ENCODE data around the gene ABHD6. TPM values are rescaled to one million over a fixed set of nuclear protein-coding genes. Genes with fewer than 3 reads are reported as not detected.

Gene ABHD6
- total RNA-seq, 1 experiment from 2014 or later, result 6.5 TPM

DNA sequence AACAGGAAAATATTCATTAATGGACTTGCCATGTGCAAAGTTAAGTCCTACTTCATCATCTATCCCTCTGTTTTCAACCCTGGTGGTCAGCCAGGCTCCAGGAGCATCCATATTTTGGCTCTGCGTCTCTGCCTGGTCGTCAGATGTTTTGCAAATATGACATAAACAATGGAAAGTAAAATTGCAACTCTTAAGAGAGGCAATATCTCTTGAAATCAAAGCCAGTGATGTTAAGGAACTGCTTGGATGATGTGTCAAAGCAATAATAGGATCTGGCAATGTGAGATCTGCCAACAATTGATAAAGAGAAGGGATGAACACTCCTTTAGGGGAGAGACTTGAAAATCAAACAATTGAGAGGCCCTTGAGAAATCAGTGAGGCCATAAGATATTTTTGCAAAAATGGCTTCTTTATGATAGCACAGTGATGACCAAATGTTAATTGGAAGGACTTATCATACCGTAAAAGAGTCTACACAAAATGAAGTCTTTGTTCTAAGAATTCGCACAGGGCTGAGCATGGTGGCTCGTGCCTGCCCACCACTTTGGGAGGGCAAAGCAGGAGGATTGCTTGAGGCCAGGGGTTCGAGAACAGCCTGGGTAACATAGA is 6.5 kb downstream of the ABHD6 start:
- no peaks in the 10 kb centered on the region for H3K9me3 ChIP-seq (ENCODE audit: insufficient read depth, low read depth)
- H3K27me3 ChIP-seq (ENCODE audit: insufficient read depth, low read depth), result no peaks in the 10 kb centered on the region
- POLR2A ChIA-PET (ENCODE audit: unreplicated experiment), result no interaction called here
- H3K4me2 ChIP-seq, result no peak overlapping the region
- DNase-seq, result no peak
- no peaks in the 10 kb centered on the region for H3K36me3 ChIP-seq (ENCODE audit: low read depth)
- peaks cover 8% of the 10 kb centered on the region; the same call in 1 of the 2 replicates for H3F3A ChIP-seq (ENCODE audit: insufficient read depth, low read depth)
- no peaks in the 10 kb centered on the region for H4K20me1 ChIP-seq (ENCODE audit: insufficient read depth)
- TF ChIP-seq, protein P1, sequence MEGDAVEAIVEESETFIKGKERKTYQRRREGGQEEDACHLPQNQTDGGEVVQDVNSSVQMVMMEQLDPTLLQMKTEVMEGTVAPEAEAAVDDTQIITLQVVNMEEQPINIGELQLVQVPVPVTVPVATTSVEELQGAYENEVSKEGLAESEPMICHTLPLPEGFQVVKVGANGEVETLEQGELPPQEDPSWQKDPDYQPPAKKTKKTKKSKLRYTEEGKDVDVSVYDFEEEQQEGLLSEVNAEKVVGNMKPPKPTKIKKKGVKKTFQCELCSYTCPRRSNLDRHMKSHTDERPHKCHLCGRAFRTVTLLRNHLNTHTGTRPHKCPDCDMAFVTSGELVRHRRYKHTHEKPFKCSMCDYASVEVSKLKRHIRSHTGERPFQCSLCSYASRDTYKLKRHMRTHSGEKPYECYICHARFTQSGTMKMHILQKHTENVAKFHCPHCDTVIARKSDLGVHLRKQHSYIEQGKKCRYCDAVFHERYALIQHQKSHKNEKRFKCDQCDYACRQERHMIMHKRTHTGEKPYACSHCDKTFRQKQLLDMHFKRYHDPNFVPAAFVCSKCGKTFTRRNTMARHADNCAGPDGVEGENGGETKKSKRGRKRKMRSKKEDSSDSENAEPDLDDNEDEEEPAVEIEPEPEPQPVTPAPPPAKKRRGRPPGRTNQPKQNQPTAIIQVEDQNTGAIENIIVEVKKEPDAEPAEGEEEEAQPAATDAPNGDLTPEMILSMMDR (conservative IDR thresholded peaks at IDR 0.05), result no peak
- TF ChIP-seq EZH2 (IDR thresholded peaks at IDR 0.05; ENCODE audit: low read depth), result no peak
- no peak overlapping the region for H3K27ac ChIP-seq
- intact Hi-C loops (cut with micrococcal nuclease; ENCODE audit: unreplicated experiment), result no loop called here
- H3K4me3 ChIP-seq, result no peak overlapping the region
- CTCF ChIA-PET, result no interaction called here
- no peaks in the 10 kb centered on the region for H3K9me2 ChIP-seq (ENCODE audit: insufficient read depth)
- H3K4me1 ChIP-seq (replicated peaks; ENCODE audit: insufficient read depth), result peaks cover 17% of the 10 kb centered on the region
- H3K79me2 ChIP-seq (ENCODE audit: low read depth), result peaks cover 12% of the 10 kb centered on the region; the same call in 1 of the 2 replicates
- H2AFZ ChIP-seq, result no peak overlapping the region
- no TSS peak for BruUV-seq (replicated peaks)

DNA sequence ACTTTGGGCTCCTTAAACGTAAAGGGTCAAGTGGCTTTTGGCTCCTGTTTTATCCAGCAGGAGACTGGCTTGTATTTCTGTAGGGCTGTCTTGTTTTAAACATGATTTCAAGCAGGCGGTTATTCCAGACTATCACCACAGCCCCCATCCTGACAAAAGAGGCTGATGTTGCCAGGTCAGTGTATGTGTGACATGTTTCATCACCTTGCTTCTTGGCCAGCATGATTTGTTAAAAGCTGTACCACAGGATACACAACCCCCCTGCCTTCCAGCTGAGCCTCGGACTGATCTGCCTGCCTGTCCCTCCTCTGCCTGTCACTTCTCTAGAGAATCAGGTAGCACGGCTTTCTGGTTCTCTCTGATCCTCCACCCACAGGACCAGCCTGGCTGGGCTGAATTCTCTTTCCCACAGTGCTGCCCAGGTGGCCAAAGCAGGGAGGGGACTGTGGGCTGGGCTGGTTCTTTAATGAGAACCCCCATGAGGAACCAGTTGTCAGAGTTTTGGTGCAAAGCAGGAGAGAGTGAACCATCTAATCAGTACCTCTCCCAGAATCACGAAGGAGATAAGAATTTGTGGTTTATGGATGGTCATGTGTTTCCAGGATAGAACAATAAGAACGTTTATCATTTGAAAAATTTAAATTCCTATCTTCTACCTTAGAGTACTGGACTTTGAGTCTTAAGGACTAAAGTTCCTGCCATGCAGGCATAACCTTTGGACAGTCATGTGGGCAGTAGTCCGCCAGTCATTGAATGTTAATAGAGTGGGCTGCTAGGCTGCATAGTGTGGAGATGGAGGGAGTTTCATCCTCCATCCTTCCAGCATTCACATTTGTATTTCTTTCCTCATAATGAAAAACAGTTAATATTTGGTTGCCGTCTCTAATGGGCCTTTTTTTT is 8.8 kb downstream of the ABHD6 start:
- Histone ChIP-seq H3K27ac (no peak overlapping the region), H3K4me2 (no peak overlapping the region), H3K79me2 (ENCODE audit: low read depth) (no peaks in the 10 kb centered on the region), H3K4me1 (replicated peaks; ENCODE audit: insufficient read depth) (peaks cover 18% of the 10 kb centered on the region), H3K9me2 (ENCODE audit: insufficient read depth) (no peaks in the 10 kb centered on the region), H4K20me1 (ENCODE audit: insufficient read depth) (no peaks in the 10 kb centered on the region), H3K4me3 (no peak overlapping the region), H3K36me3 (ENCODE audit: low read depth) (no peaks in the 10 kb centered on the region), H3F3A (ENCODE audit: insufficient read depth, low read depth) (peaks cover 11% of the 10 kb centered on the region; the same call in 1 of the 2 replicates), H3K9me3 (ENCODE audit: insufficient read depth, low read depth) (no peaks in the 10 kb centered on the region), H3K27me3 (ENCODE audit: insufficient read depth, low read depth) (no peaks in the 10 kb centered on the region), H2AFZ (no peak overlapping the region)
- no TSS peak for BruUV-seq (replicated peaks)
- intact Hi-C loops (cut with micrococcal nuclease; ENCODE audit: unreplicated experiment), result no loop called here
- TF ChIP-seq, protein P1 (conservative IDR thresholded peaks at IDR 0.05), result no peak
- TF ChIP-seq EZH2 (IDR thresholded peaks at IDR 0.05; ENCODE audit: low read depth), result no peak
- CTCF ChIA-PET, result no interaction called here
- POLR2A ChIA-PET (ENCODE audit: unreplicated experiment), result no interaction called here
- no peak for DNase-seq

DNA sequence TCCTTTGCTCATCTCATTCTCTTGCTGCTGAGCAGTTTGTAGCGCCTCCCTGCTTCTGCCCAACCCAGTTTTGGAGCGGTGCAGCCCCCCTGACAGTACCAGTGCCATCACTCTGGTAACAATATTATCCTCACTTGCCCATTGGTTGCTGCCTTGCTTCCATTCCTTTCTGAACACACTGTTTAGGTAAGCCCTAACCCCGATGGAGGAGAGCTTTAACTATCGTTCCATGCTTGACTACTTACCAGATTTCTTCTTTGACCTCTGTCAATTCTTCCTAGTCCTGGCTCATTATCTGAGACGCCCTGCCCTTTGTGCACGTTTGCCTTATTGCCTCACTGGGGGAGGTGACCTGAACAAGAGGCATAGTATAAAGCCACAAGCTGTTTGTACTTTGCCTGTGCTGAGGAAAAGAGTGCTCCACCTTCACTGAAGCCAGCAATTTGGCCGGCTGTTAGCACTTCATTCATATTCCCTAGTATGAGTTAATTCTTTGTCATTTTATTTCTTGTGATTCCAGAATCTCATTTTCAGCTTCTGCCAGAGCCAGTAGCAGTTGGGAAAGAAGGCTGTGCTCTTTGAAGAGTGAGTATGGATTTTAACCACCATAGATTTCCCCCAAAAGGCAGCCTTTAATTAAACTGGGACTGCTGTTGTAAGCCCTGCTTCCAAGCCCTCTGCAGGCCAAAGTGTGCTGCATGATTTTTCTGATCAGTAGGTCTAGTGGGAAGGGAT is 11.9 kb downstream of the ABHD6 start:
- CTCF ChIA-PET, result no interaction called here
- no peaks in the 10 kb centered on the region for H3K79me2 ChIP-seq (ENCODE audit: low read depth)
- H3F3A ChIP-seq (ENCODE audit: insufficient read depth, low read depth), result 0 out of 2 replicates have a peak, but pooled peaks cover 3% of the 10 kb centered on the region
- no peak overlapping the region for H3K27ac ChIP-seq
- 0 out of 2 replicates have a peak, but pooled peaks cover 10% of the 10 kb centered on the region for H3K4me1 ChIP-seq (replicated peaks; ENCODE audit: insufficient read depth)
- 0 out of 2 replicates have a peak overlapping the region, but pooled peaks have one; percentile 21 for H3K4me2 ChIP-seq
- H4K20me1 ChIP-seq (ENCODE audit: insufficient read depth), result no peaks in the 10 kb centered on the region
- H3K9me2 ChIP-seq (ENCODE audit: insufficient read depth), result no peaks in the 10 kb centered on the region
- no peaks in the 10 kb centered on the region for H3K36me3 ChIP-seq (ENCODE audit: low read depth)
- H3K9me3 ChIP-seq (ENCODE audit: insufficient read depth, low read depth), result no peaks in the 10 kb centered on the region
- DNase-seq, result no peak
- no peaks in the 10 kb centered on the region for H3K27me3 ChIP-seq (ENCODE audit: insufficient read depth, low read depth)
- H3K4me3 ChIP-seq, result no peak overlapping the region
- BruUV-seq (replicated peaks), result no TSS peak
- intact Hi-C loops (cut with micrococcal nuclease; ENCODE audit: unreplicated experiment), result no loop called here
- H2AFZ ChIP-seq, result no peak overlapping the region
- POLR2A ChIA-PET (ENCODE audit: unreplicated experiment), result no interaction called here
- TF ChIP-seq EZH2 (IDR thresholded peaks at IDR 0.05; ENCODE audit: low read depth), result no peak
- TF ChIP-seq, protein P1 (conservative IDR thresholded peaks at IDR 0.05), result no peak
